Esophagus mucosa (tissue), 1 donor: ENCODE results near the gene MESP2. TPM values are rescaled to one million over a fixed set of nuclear protein-coding genes. Genes with fewer than 3 reads are reported as not detected.

Experiments
- ATAC-seq: fragments of 200-7000 bp; cut with Tn5 transposase; one replicate; pipeline ENCODE4 v1.9.1; 2020
- total RNA-seq: library from RNA; stranded (reverse); gene quantifications from one replicate; pipeline ENCODE4 v1.2.4, GENCODE V29; 2023
- donor health status: DM: yes; HTN: yes; CAD: no.

MESP2 gene
- total RNA-seq, 1 donor from 2014 or later: 0.40 TPM

DNA sequence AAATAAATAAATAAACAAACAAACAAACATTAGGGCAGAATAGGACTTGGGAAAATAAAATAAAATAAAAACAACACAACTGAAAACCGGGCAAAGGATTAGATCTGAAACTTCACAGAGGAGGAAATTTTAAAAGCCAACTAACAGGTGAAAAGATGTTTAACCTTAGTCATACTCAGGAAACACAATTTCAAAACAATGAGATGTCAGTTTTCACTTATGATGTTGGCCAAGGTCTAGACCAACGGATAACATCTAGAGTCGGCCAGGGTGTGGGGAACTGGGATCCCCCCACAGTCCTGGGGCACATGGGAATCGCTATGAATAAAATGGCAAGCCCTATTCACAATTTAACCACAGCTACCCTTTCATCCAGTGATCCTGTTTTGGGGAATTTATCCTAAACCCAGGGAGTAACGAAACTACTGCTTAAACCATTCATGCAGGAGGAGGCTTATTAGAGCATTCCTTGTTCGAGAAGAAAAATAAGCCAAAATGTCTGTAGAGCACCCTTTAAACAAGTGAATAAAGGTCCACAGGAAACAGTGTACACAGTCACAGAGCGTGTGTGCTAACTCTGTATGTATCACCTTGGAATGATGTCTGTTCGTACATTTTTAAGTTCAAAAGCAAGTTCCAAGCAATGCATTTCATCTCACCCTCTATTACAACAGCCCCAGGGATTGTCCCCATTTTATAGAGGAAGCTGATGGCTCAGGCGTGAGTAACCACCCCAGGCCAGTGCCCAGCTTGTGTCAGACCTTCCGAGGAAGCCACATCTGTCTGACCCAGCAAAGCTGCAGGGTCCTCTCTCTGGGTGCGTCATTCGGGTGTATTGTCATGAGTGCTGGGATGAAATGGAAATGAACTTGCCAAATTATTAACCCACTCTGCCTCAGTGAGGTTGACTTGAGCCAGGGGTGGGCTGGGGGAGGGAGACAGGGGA, 44.8 kb downstream of the MESP2 start:
- peak; percentile 47 for ATAC-seq

DNA sequence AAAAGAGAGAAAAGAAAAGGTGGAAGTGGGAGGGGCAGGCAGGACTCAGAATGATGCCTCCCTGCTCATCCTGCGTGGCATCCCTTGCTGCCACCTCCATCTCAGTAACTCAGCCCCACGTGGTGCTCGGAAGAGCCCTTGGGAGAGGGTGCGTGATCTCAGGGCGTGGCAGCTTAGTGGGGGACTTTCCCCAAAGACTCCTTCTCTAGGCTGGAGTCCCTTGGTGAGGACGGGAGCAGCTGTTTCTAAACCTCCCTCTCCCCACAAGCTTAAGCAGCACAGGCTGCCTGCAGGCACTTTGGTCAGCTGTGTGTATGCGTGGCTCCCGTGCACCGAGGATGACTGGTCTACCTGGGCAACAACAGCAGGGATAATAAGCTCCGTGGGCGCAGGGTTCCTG, 45.9 kb downstream of the MESP2 start:
- peak; percentile 36 for ATAC-seq

DNA sequence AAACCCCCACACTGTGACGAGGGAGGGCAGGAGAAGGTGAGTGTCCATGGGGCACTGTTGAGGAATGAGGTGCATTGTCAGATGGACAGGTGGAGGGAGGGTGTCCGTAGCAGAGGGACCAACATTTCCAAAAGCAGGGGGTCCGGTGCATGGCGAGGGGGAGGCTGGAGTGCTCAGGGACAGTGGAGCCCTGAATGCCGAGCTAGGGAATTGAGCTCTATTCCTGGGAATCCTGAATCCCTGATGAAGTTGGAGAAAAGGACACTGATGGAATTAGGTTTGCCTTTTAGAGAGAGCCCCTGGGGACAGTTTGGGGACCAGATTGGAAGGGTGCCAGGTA, 46.4 kb downstream of the MESP2 start:
- no peak for ATAC-seq

DNA sequence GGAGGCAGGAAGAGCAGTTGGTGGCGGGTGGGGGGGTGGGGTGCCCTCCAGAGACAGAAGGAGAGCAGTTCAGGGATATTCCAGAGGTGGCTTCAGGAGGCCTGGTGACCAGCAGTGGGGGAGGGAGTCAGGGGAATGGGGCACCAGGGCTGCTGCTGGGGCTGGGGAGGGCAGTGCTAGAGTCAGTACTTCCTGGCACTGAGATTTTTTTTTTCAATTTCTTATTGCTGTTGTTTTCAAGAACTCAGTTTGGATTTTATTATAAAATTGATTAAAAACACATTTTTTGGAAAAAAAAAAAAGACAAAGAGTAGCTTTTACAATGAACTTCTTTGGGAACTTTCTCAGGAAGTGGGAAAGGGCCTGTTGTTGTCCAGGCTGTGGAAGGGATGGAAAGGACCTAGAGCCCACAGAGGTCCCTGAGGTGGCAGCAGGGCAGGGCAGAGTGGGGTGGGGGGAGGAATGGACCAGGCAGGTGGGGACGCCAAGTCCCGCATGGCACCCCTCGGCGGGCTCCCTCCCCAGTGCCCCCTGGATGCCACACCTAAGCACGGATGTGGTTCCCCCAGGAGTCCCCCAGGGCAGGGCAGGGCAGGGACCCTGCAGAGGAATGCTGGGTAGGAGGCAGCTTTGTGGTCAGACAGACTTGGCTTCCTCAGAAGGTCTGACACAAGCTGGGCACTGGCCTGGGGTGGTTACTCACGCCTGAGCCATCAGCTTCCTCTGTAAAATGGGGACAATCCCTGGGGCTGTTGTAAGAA, 47.0 kb downstream of the MESP2 start:
- no peak for ATAC-seq

DNA sequence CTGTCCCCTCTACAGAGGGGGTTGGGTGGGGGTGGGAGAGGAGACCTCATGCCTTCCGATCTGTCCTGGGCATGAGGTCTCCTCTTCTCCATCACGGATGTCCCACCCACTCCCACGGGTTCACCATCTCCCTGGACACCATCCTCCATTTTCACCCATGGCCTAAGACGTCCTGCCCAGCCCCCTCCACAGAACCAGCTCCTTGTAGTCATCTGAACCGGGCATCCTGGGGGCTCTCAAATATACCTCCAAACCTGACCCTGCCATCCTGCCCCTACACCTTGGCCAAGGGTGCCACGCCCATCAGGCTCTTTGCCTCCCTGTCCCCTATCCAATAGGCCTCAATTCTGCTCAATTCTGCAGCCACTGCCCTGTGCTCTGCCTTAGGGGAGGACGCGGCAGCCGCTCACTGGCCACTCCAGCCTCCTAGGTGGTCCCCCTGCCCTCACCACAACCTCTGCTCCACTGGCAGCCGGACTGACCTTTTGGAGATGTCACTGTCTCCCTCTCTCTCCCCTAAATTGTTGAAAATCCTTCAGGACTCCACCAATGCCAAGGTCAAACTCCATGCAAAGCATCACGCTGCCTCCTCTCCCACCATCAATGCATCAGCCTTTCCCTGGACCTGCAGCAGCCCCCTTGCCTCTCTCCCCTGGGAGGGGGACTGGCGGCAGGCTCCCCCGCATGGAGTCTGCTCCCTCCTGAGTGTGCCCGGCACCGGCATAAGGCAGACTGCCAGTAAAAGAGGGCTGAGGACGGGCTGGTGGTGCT, 47.9 kb downstream of the MESP2 start:
- no peak for ATAC-seq

DNA sequence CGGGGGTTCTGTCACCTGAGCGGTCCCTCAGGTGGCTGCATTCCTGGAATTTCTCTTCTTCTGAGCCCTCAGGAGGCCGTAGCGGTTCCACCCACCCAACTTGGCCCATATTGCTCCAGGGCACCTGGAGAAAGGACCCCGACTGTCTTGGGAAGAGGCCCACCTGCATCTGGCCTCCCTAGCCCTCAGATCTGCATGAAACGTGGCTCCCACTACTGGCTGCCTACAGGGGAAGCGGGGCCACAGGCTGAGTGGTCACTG, 48.4 kb downstream of the MESP2 start:
- no peak for ATAC-seq

DNA sequence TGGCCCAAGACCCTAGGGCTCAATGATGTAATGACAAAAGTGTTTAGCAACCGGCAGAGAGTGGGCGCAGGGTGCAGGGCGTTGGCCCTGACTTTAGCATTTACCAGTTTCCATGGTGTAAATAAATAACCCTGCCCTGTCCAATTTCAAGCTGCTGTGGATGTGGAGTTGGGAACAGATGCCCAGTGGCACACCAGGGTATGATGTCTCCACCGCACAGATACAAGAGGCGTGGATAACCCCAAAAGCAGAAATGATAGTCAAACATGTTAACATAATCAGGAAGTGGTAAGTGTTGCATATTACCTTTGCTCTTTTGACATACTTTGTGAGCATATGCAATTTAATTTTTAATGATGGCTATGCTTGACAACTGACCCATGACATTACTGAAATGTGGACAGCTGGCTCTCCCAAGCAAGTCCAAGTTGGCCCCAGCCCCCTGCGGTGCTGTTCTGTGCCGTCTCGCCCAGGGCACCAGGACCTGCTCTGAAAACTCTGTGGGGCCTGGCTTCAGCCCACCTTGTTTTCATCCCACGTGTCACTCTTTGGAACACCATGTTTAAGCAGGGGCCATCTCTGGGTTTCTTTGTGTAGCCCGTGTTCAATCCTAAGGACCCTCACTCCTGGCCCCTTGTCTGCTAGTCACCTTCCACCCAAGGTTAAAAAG, 49.3 kb downstream of the MESP2 start:
- no peak for ATAC-seq

DNA sequence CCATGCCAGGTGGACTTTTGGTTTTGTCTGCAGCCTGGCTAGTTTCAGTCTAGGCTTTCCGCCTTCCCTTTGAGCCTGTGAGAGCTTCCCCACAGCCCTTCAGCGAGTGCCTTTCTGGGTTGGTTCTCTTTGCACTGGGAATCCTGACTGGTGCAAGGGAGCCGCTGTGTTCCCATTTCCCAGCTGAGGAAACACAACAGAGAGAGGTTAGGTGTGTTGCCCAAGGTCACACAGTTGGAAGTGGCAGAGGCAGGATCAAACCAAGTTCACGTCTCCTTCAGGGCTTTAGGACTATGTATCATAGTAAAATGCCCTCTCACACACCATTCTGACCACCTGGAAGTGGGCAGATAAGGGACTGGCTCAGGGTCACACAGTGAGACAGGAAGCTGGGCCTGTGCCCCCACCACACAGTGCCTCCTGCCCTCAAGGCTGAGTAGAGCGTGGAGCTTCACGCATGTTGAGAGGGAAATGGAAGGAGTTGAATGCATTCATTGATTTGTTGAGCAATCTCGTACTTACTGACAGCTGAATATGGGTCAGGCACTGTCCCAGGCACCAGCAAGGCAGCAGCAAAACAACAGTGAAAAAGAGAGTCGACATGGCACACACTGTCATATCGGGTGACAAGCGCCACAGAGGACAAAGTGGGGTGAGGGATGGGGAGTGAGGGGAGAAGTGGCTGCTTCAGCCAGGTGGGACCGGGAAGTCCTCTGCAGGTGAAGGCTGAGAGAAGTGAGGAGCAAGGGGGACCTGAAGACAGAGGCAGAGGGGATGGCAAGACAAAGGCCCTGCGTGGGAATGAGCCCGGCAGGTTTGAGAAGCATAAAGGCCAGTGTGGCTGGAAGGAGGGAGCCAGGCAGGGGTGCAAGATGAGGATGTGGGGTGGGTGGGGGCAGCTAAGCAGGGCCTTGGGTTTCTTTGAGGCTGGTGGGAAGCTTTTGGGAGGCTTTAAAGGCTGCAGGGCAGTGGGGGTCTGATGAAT, 50.8 kb downstream of the MESP2 start:
- ATAC-seq: no peak

DNA sequence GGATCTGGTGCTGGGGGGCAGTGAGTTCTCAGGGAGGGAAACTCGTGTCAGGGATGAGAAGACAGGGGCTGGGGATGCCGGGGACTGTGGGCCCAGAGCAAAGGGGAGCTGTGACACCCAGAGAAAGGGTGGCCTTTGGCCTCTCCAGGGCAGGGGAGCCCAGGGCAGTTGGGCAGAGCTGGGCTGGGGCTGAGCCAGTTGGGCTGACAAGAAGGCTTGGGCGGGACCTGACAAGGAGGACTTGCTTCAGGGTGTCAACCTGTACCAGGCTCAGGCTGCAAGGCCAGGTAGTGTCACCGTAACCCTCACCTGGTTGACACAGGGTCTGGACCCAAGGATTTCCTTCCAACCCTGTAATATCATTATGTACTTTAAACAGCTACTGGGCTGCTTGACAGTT, 51.7 kb downstream of the MESP2 start:
- ATAC-seq: peak; percentile 59

Other genes starting within 250 kb of the MESP2 start
- 17.0 TPM for gene TICRR, start 200.9 kb upstream of the MESP2 start, total RNA-seq
- gene KIF7, start 120.9 kb upstream of the MESP2 start, total RNA-seq: 0.60 TPM
- 0.32 TPM for gene PLIN1, start 97.0 kb upstream of the MESP2 start, total RNA-seq
- 3.5 TPM for gene PEX11A, start 85.6 kb upstream of the MESP2 start, total RNA-seq
- not detected for gene WDR93, start 85.5 kb upstream of the MESP2 start, total RNA-seq
- 0.44 TPM for gene MESP1, start 25.1 kb upstream of the MESP2 start, total RNA-seq
- gene ANPEP, start 38.5 kb downstream of the MESP2 start, total RNA-seq: 3.1 TPM
- 20.6 TPM for gene AP3S2, start 117.7 kb downstream of the MESP2 start, total RNA-seq
- gene ARPIN, start 136.6 kb downstream of the MESP2 start, total RNA-seq: 17.5 TPM
- gene ZNF710, start 225.0 kb downstream of the MESP2 start, total RNA-seq: 27.9 TPM